OCI-LY1 (cell line): Measurements from ENCODE around the gene HSD17B14.

Source experiments
- H2AFZ ChIP-seq: fragments of 200-600 bp; sonication (generic), shearing (Covaris generic); 2 replicates; pipeline ENCODE4 v1.6.0; 2014; ENCODE audit warnings: antibody characterized with exemption, mild to moderate bottlenecking, low read length
- H3F3A ChIP-seq: fragments of 200-600 bp; sonication (generic), shearing (Covaris generic); 2 replicates; pipeline ENCODE4 v1.6.0; 2014; ENCODE audit warnings: mild to moderate bottlenecking, antibody characterized with exemption, low read length, moderate library complexity; ENCODE audit not compliant: insufficient read depth
- H3K27ac ChIP-seq: fragments of 200-600 bp; sonication (generic); 2 replicates; pipeline ENCODE4 v1.5.1; 2014; ENCODE audit warnings: low read length, mixed run types, mild to moderate bottlenecking, low read depth; ENCODE audit not compliant: poor library complexity, severe bottlenecking
- H3K27me3 ChIP-seq: fragments of 200-600 bp; sonication (generic); 2 replicates; pipeline ENCODE4 v1.6.0; 2014; ENCODE audit warnings: antibody characterized with exemption, mild to moderate bottlenecking, low read length, moderate library complexity; ENCODE audit not compliant: insufficient read depth
- H3K36me3 ChIP-seq: fragments of 200-600 bp; sonication (generic); 2 replicates; pipeline ENCODE4 v1.6.1; 2014; ENCODE audit warnings: mild to moderate bottlenecking, antibody characterized with exemption, low read length, moderate library complexity, mixed read lengths; ENCODE audit not compliant: insufficient read depth
- H3K4me1 ChIP-seq: fragments of 200-600 bp; sonication (generic); 2 replicates; pipeline ENCODE4 v1.5.1; 2014; ENCODE audit warnings: mild to moderate bottlenecking, low read length, moderate library complexity; ENCODE audit not compliant: insufficient read depth, severe bottlenecking
- H3K4me2 ChIP-seq: fragments of 200-600 bp; sonication (generic), shearing (Covaris generic); 2 replicates; pipeline ENCODE4 v1.6.1; 2014; ENCODE audit warnings: low read length
- H3K4me3 ChIP-seq: fragments of 200-600 bp; sonication (generic); 2 replicates; pipeline ENCODE4 v1.5.1; 2014; ENCODE audit warnings: low read length, low read depth, mild to moderate bottlenecking, mixed read lengths; ENCODE audit not compliant: poor library complexity, severe bottlenecking
- H3K79me2 ChIP-seq: fragments of 200-600 bp; shearing (Covaris generic); 2 replicates; pipeline ENCODE4 v1.6.1; 2016; ENCODE audit warnings: mixed run types, low read length, mixed read lengths; ENCODE audit not compliant: insufficient read depth
- H3K9ac ChIP-seq: fragments of 200-600 bp; sonication (generic), shearing (Covaris generic); 2 replicates; pipeline ENCODE4 v1.6.1; 2014; ENCODE audit warnings: mild to moderate bottlenecking, low read length, mixed read lengths
- H3K9me2 ChIP-seq: fragments of 200-600 bp; sonication (generic), shearing (Covaris generic); 2 replicates; pipeline ENCODE4 v1.6.1; 2014; ENCODE audit warnings: low read depth, mild to moderate bottlenecking, low read length, mixed read lengths
- H3K9me3 ChIP-seq: fragments of 200-600 bp; shearing (Covaris generic); 2 replicates; pipeline ENCODE4 v1.6.1; 2014; ENCODE audit warnings: low read length, mixed read lengths
- H4K20me1 ChIP-seq: fragments of 200-600 bp; sonication (generic), shearing (Covaris generic); 2 replicates; pipeline ENCODE4 v1.6.0; 2016; ENCODE audit warnings: mild to moderate bottlenecking, low read length; ENCODE audit not compliant: insufficient read depth
- CTCF ChIP-seq: fragments of 200-600 bp; sonication (generic), shearing (Covaris generic); IDR thresholded peaks from 2 replicates; pipeline ENCODE4 v1.5.1; 2017; ENCODE audit warnings: mild to moderate bottlenecking, antibody characterized with exemption, low read length, moderate library complexity, mixed read lengths
- EZH2 ChIP-seq: fragments of 200-600 bp; sonication (generic), shearing (Covaris generic); IDR thresholded peaks from 2 replicates; pipeline ENCODE4 v1.8.0; 2017; ENCODE audit warnings: borderline replicate concordance, mixed run types, mild to moderate bottlenecking, antibody characterized with exemption, low read length, moderate library complexity, mixed read lengths

The HSD17B14 gene

GRCh38 chr19:48812094-48812929 is 24.0 kb downstream of the HSD17B14 start:
- H3K9ac ChIP-seq: no peak overlapping the region; the same call in 1 of the 2 replicates

GRCh38 chr19:48810151-48810550 is 26.1 kb downstream of the HSD17B14 start:
- no peaks in the 10 kb centered on the region for H3F3A ChIP-seq
- H2AFZ ChIP-seq: no peak overlapping the region

More at GRCh38 chr19:48812094-48812929, 24.0 kb downstream of the HSD17B14 start:
- no peaks in the 10 kb centered on the region for H3K9me3 ChIP-seq
- peak overlapping the region; percentile 92 for H3K4me2 ChIP-seq
- H3K4me3 ChIP-seq: peak overlapping the region; percentile 81
- no peak overlapping the region for H2AFZ ChIP-seq
- no peaks in the 10 kb centered on the region for H3K36me3 ChIP-seq
- no peaks in the 10 kb centered on the region for H3K27me3 ChIP-seq
- no peak for TF ChIP-seq CTCF
- no peak for TF ChIP-seq EZH2
- no peaks in the 10 kb centered on the region for H3F3A ChIP-seq
- peaks cover 21% of the 10 kb centered on the region for H3K4me1 ChIP-seq
- no peak overlapping the region for H3K27ac ChIP-seq
- no peaks in the 10 kb centered on the region for H3K79me2 ChIP-seq
- H4K20me1 ChIP-seq: no peaks in the 10 kb centered on the region
- no peaks in the 10 kb centered on the region for H3K9me2 ChIP-seq

GRCh38 chr19:48807590-48808308 is 28.5 kb downstream of the HSD17B14 start:
- Histone ChIP-seq H3K27ac (no peak overlapping the region), H3K79me2 (no peaks in the 10 kb centered on the region), H3K4me1 (peaks cover 20% of the 10 kb centered on the region), H3K36me3 (peaks cover 8% of the 10 kb centered on the region; the same call in 1 of the 2 replicates), H3K9me2 (no peaks in the 10 kb centered on the region), H3K4me3 (no peak overlapping the region), H2AFZ (no peak overlapping the region), H3K27me3 (no peaks in the 10 kb centered on the region), H3F3A (no peaks in the 10 kb centered on the region), H3K9ac (no peak overlapping the region), H3K9me3 (no peaks in the 10 kb centered on the region), H3K4me2 (no peak overlapping the region), H4K20me1 (no peaks in the 10 kb centered on the region)
- no peak for TF ChIP-seq CTCF

More at GRCh38 chr19:48810151-48810550, 26.1 kb downstream of the HSD17B14 start:
- peak overlapping the region; percentile 94 for H3K9ac ChIP-seq
- peaks cover 4% of the 10 kb centered on the region; the same call in 1 of the 2 replicates for H3K36me3 ChIP-seq
- peak overlapping the region; percentile 67 for H3K27ac ChIP-seq
- peak overlapping the region; percentile 81 for H3K4me3 ChIP-seq
- peaks cover 21% of the 10 kb centered on the region for H3K4me1 ChIP-seq
- TF ChIP-seq EZH2 (no peak), CTCF (no peak)
- H3K27me3 ChIP-seq: no peaks in the 10 kb centered on the region
- H3K4me2 ChIP-seq: peak overlapping the region; percentile 92
- no peaks in the 10 kb centered on the region for H3K9me2 ChIP-seq
- H3K79me2 ChIP-seq: no peaks in the 10 kb centered on the region
- no peaks in the 10 kb centered on the region for H3K9me3 ChIP-seq
- no peaks in the 10 kb centered on the region for H4K20me1 ChIP-seq
